GM10847 (cell line): ENCODE data around the gene RIN3.

Experiments used
- POLR2A ChIP-seq: IDR thresholded peaks from 2 replicates; pipeline ENCODE4 v1.6.1; 2011; ENCODE audit not compliant: insufficient read length; ENCODE audit errors: extremely low read depth

RIN3 gene

GRCh38 chr14:92494512-92494911 lies 19.1 kb upstream of the RIN3 start:
- no peak for TF ChIP-seq POLR2A

DNA sequence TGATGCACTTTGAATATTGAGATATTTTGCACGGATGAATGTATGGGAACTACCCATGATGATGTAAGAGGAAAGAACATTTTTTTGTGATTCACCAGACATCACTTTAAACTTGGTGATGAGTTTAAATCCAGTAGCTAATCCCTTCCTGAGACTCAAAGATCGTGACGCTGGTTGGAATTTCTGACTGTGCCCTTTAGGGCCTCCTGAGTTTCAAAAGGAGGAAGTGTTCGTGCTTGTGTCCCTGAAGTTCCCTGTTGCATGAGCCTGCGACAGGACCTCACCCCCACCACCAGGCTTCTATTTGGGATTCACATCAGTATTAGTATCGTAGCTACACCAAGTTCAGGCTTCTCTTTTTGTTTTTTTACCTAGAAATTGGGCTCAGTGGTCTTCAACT lies 18.6 kb upstream of the RIN3 start:
- TF ChIP-seq POLR2A, result no peak

DNA sequence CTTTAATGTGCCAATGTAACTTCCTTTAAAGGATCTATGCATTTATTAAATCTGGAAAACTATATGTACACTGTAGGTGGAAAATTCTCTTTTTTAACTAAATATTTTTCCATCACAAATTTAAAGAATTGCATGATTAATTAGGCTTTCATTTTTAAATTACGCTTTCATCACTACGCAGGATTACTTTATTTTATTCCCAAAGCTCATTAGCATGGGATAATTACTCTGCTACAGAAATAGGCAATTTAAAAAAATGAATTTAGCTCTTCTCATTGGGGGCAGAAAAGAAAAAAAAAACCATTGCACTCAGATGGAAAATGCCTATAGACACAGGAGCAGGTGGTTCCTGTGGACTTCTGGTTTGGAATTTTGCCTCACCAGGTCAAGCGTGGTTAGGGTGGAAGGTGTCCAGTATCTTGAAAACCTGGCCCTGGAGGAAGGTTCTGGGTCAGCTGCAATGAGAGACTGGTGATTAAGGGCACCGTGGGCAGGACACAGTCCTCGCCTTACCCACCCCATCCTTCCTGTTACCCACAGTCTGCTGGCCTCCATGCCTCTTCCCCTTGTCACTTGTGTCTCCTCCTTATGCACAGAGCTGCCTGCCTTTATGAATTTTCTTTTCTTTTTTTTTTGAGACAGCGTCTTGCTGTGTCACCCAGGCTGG lies 17.3 kb upstream of the RIN3 start:
- TF ChIP-seq POLR2A, result no peak

DNA sequence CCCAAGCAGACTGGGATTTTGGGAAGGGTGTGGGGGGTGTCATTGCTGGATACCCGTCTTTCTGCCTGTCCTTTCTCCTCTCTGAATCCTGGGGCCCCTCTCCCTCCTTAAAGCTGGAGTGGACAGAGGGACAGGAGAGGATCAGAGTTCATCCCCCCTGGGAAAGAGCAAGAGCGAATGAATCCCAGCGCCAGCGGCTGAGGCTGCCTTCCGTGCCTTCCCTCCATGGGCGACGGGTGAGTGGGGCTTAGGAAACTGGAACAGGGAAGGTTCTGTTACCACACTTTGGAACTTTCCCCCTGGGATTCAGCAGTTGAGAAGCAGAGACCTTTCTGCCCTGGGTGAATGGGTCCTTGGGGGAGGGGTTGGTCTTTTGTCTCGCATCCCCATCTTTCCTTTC lies 16.2 kb upstream of the RIN3 start:
- TF ChIP-seq POLR2A, result no peak

GRCh38 chr14:92499234-92499633 lies 14.3 kb upstream of the RIN3 start:
- no peak for TF ChIP-seq POLR2A

DNA sequence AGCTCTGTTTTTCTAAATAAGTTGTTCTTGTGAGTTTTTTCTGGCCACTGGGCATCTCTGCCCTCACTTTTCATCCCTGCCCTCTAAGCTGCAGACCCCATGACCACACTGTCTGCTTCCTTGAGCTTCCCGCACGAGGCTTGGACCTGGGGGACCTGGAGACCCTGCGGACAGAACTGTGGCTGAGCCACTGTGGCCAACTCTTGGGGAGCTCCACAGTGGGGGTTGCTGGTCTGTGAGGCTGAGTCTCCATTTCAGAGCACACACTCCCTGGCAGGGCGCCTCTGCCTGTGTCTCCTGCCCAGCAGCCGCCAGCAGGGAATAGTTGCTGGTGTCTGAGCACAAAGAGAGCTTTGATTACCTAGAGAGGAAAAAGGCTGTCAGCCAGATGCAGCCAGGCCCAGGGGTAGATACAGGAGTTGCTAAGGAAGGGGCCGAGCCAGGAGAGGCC lies 13.1 kb upstream of the RIN3 start:
- no peak for TF ChIP-seq POLR2A

DNA sequence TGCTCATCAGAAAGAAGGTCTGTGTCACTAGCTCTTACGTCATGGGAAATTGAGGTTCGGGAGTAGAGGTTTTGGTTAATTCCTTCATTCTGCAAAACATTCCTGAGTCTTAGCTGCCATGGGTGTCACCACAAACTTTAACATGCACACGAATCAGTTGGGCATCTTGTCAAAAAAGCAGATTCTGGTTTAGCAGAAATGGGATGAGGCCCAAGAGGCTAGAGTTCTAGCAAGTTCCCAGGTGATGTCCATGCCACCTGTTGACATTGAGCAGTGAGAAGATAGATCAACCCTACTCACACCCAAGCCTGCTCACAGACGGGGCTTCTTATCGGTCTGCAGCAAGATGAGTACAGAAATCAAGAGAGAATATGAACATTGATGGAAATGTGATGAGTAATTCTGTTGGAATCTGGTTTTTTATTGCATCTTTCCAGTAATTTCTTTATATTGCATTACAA lies 11.7 kb upstream of the RIN3 start:
- TF ChIP-seq POLR2A, result no peak

GRCh38 chr14:92502541-92503286 lies 10.9 kb upstream of the RIN3 start:
- no peak for TF ChIP-seq POLR2A

- TF ChIP-seq POLR2A, result no peak
Observed at GRCh38 chr14:92503756-92504491, 9.7 kb upstream of the RIN3 start.

DNA sequence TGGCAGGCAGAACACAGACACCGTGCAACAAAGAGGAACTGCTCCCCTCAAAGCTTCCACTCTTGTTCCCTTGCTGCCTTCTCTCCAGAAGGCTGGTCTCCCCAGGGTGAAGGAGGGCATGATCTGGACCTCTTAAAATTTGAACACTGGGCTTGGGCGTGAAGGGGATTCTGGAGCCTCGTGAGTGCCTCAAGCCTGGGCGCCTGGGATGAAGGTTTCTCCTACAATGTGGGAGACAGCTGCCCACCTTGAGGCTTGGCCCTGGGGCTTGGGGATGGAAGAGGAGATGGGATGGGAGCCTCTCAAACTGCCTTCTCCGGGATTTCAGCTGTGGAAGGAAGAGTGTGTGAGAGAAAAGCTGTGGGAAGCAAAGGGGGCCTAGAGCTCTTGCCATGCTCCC lies 7.8 kb upstream of the RIN3 start:
- no peak for TF ChIP-seq POLR2A

DNA sequence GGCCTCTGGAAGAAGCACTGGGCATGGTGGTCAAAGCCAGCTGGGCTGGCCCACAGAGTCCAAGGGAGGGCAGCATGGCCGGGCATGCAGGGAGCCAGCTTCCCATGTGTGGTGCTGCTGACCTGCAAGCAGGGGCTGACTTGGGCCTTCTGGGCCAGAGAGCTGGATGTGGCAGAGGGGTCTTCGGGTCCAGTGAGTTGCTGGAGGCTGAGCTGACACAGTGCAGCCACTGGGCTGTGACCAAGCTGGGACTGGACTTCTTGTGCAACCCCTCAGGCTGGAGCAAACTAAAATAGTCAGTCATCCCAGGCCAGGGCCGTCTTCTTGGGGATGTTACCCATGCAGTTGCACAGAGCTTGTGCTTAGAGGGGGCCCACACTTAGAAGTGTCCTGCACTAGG lies 7.3 kb upstream of the RIN3 start:
- TF ChIP-seq POLR2A, result no peak

DNA sequence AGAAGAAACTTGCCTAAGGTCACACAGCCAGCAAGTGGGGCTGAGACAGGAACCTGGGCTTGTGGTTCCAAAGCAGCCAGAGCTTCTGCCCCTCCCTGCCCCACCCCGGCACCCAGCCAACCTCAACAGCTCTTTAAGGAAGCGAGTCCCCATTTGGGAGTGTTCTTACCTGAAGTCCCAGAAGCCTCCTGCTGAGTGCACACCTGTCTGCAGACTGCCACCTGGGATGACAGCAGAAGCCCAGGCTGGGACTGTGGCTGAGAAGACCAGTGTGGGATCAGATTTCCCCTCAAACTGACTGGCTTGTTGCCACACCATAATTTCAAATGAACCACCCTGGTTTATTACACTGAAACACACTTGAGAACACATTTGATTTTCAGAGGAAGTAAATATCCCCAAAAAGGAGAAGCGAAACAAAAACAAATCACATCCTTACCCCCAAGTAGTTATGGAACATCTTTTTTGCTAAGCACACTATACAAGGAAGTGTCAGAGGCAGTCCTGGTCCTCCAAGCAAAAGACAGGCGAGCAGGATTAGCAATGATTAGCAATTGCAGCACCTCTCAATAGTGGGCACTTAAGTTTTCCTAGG lies 6.3 kb upstream of the RIN3 start:
- no peak for TF ChIP-seq POLR2A

- no peak for TF ChIP-seq POLR2A
Observed at GRCh38 chr14:92510972-92511371, 2.6 kb upstream of the RIN3 start.

GRCh38 chr14:92511453-92512238 lies 1.9 kb upstream of the RIN3 start:
- TF ChIP-seq POLR2A, result no peak

DNA sequence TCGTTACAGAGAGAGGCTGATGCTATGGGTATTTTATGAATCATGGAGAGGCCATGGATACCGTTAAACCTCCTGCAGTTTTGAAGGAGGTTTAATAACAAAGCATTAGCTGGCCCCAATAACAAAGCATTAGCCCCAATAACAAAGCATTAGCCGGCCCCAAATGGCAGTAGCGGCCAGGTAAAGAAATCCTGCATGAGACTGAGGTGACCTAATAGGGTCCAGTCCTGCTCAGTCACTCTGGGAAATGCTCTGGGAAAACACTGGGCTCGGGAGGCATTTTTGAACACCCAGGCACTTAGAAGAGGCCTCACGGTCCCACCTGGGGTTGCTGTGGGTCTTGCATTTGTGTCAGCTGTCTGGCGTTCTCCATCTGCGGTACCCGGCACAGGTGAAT lies 776 bp upstream of the RIN3 start:
- no peak for TF ChIP-seq POLR2A
